Activated naive CD8-positive, alpha-beta T cell treated with anti-CD3 and anti-CD28 coated beads for 36 hours (primary cell): ENCODE measurements around the gene KCNIP2. TPM values are rescaled to one million over a fixed set of nuclear protein-coding genes. Genes with fewer than 3 reads are reported as not detected.

Experiments
- DNase-seq: peaks from one replicate; pipeline ENCODE4 v3.0.0; 2021
- H3K27ac Mint-ChIP-seq: one replicate; pipeline ENCODE4 v1.8.0; 2022; ENCODE audit warnings: mild to moderate bottlenecking, moderate library complexity, mixed read lengths
- H3K27me3 Mint-ChIP-seq: one replicate; pipeline ENCODE4 v1.8.0; 2022; ENCODE audit warnings: mild to moderate bottlenecking, mixed read lengths
- H3K36me3 Mint-ChIP-seq: one replicate; pipeline ENCODE4 v1.8.0; 2021; ENCODE audit warnings: mild to moderate bottlenecking, mixed read lengths
- H3K4me1 Mint-ChIP-seq: one replicate; pipeline ENCODE4 v1.8.0; 2021; ENCODE audit warnings: mixed read lengths
- H3K4me3 Mint-ChIP-seq: one replicate; pipeline ENCODE4 v1.8.0; 2022; ENCODE audit warnings: mild to moderate bottlenecking, moderate library complexity, mixed read lengths
- H3K9me3 Mint-ChIP-seq: one replicate; pipeline ENCODE4 v1.8.0; 2022; ENCODE audit warnings: mixed read lengths
- total RNA-seq, 2 experiments: library from RNA; stranded (reverse); gene quantifications; one replicate each; pipeline ENCODE4 v1.2.3, GENCODE V29; 2021

The KCNIP2 gene
- total RNA-seq, 2 experiments from 2014 or later, result 1.1 to 1.7 TPM

DNA sequence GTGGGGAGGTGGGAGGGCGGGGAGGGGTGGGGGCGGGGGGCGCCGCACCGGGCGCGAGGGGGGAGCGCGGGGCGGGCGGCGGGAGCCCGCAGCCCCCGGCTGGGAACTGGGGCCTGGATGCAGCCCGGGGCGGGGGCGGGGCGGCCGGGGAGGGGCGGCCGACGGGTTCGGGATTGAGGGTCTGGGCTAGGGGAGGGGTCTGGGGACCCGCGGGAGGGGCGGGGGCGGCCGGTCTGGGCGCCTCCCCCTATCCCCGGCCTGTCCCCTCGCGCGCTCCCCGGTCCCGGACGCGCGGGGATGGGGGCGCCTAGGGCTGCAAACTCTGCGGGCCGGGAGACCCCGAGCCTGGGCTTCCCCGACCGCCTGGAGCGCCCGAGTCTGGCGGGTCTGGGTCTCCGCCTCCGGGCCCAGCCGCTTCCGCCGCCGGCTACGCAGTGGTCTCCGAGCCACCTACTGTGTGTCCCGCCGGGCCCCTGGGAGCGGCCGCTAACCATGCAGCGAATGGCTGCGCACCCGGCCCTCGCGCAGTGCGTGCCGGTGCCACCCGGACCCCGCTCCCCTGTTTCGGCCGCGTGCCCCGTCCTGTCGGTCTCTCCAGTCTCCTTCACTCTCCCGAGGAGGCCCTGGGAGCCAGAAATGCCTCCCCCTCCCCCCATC lies 67.3 kb downstream of the KCNIP2 start:
- no peak overlapping the region for H3K4me3 Mint-ChIP-seq
- H3K36me3 Mint-ChIP-seq, result peaks cover 28% of the 10 kb centered on the region
- no peak for DNase-seq
- H3K27ac Mint-ChIP-seq, result no peak overlapping the region
- H3K4me1 Mint-ChIP-seq, result peaks cover 31% of the 10 kb centered on the region
- no peaks in the 10 kb centered on the region for H3K9me3 Mint-ChIP-seq
- H3K27me3 Mint-ChIP-seq, result peaks cover 71% of the 10 kb centered on the region

Other genes starting within 250 kb of the KCNIP2 start
- 10 to 100 TPM; 29.5 to 34.0 TPM for gene FBXW4, start 148.6 kb downstream of the KCNIP2 start, total RNA-seq
- not detected for gene FGF8, start 67.7 kb downstream of the KCNIP2 start, total RNA-seq
- 100 to 1,000 TPM; 255 to 260 TPM for gene NPM3, start 60.4 kb downstream of the KCNIP2 start, total RNA-seq
- 100 to 1,000 TPM in 1 of 2 experiments, 10 to 100 TPM in 1; 92.2 to 100 TPM for gene OGA, start 25.4 kb downstream of the KCNIP2 start, total RNA-seq
- gene ARMH3, start 212.4 kb upstream of the KCNIP2 start, total RNA-seq, result 10 to 100 TPM; 21.5 to 21.9 TPM
- gene HPS6, start 221.5 kb upstream of the KCNIP2 start, total RNA-seq, result 10 to 100 TPM; 21.2 to 21.3 TPM